Astrocyte (in vitro differentiated cells and primary cell): Measurements from ENCODE around the gene MTX1.

Experiments
- CTCF ChIP-seq: IDR thresholded peaks from 2 replicates; pipeline ENCODE4 v1.5.1; 2011; ENCODE audit warnings: low read depth, mild to moderate bottlenecking, inconsistent platforms, low read length, moderate library complexity; ENCODE audit not compliant: insufficient read depth
- EZH2 ChIP-seq: IDR thresholded peaks from 2 replicates; pipeline ENCODE4 v1.6.1; 2012; ENCODE audit warnings: mild to moderate bottlenecking, low read length, inconsistent platforms; ENCODE audit not compliant: insufficient read depth

- TF ChIP-seq CTCF (no peak), EZH2 (no peak)
These were observed at the start of gene MTX1 for GRCh38 chr1:155208541-155209311.
